ENCODE measurements around the gene KRTAP9-2.

- TF ChIP-seq, protein P1, sequence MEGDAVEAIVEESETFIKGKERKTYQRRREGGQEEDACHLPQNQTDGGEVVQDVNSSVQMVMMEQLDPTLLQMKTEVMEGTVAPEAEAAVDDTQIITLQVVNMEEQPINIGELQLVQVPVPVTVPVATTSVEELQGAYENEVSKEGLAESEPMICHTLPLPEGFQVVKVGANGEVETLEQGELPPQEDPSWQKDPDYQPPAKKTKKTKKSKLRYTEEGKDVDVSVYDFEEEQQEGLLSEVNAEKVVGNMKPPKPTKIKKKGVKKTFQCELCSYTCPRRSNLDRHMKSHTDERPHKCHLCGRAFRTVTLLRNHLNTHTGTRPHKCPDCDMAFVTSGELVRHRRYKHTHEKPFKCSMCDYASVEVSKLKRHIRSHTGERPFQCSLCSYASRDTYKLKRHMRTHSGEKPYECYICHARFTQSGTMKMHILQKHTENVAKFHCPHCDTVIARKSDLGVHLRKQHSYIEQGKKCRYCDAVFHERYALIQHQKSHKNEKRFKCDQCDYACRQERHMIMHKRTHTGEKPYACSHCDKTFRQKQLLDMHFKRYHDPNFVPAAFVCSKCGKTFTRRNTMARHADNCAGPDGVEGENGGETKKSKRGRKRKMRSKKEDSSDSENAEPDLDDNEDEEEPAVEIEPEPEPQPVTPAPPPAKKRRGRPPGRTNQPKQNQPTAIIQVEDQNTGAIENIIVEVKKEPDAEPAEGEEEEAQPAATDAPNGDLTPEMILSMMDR (IDR thresholded peaks at IDR 0.05): no peak
- TF ChIP-seq EZH2 (IDR thresholded peaks at IDR 0.05) (no peak), EZH2phosphoT487 (IDR thresholded peaks at IDR 0.05) (no peak)
These were observed 28.4 kb downstream of the KRTAP9-2 start for GRCh38 chr17:41254861-41255260.
